Brain microvascular endothelial cell (primary cell): ENCODE results near the gene CDC14A.
"Not testable (repeated sequence)": the region's sequence is repeated elsewhere in the genome, so short reads cannot be mapped to it uniquely, and the experiment has no call there.

Experiments
- DNase-seq: peaks from one replicate; pipeline ENCODE4 v3.0.0-alpha.2; 2020
- H3K27ac ChIP-seq: fragments of 250-450 bp; sonication (Bioruptor Pico); 2 replicates; pipeline ENCODE4 v1.5.1; 2020; ENCODE audit warnings: mild to moderate bottlenecking, moderate library complexity
- H3K27me3 ChIP-seq: fragments of 250-450 bp; sonication (Bioruptor Pico); replicated peaks from 2 replicates; pipeline ENCODE4 v1.5.1; 2020; ENCODE audit warnings: mild to moderate bottlenecking
- H3K36me3 ChIP-seq: fragments of 250-450 bp; sonication (Bioruptor Pico); replicated peaks from 2 replicates; pipeline ENCODE4 v1.5.1; 2020; ENCODE audit warnings: mild to moderate bottlenecking
- H3K4me3 ChIP-seq: 2 replicates; pipeline ENCODE4 v1.5.1; 2011; ENCODE audit warnings: low read depth, mild to moderate bottlenecking, control low read depth, low read length, moderate library complexity
- in situ Hi-C: cut with HindIII; loops from 2 replicates; pipeline ENCODE4 v1.10.0; 2017; ENCODE audit warnings: low sequenced_read_pairs, low pct_ligation_motif_present
- TF ChIP-seq, protein P1 (sequence below): IDR thresholded peaks from 2 replicates; pipeline ENCODE4 v1.5.1; 2011; ENCODE audit warnings: low read depth, mild to moderate bottlenecking, moderate library complexity, low read length, control low read depth, inconsistent platforms; ENCODE audit errors: missing control alignments

Gene CDC14A

DNA sequence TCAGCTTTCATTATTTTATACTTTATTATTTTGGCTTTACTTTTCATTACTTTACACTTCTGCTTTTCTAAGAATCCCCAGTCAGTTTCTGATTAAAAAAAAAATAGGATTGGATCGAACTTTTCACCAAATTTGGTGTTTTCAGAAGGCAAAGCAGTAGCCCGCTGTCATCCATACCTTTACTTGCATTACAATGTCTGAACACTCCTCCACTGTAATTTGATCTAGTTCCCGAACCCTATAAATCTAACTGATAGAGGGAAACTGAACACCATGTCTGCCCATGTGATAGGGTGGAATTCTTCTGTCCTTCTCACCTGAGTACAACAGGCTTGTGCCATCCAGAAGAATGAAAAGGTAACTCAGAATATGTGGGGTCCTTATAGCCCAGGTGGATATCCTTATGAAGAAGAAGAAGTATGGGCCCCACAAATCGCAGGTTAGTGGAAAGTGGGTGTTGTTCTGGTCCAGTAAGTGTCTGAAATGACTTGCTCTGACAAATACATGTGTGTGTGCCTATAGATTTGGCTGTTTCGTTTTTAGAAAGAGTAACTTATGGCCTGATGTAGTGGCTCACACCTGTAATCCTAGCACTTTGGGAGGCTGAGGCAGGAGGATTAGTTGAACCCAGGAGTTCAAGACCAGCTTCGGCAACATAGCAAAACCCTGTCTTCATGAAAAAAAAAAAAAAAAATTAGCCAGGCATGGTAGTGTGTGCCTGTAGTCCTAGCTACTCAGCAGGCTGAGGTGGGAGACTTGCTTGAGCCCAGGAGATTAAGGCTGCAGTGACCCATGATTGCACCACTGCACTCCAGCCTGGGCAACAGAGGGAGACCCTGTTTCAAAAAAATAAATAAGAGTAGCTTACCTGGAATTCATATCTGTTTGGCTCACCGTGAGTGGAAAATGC, 26.6 kb upstream of the CDC14A start:
- in situ Hi-C loops = no loop called here
- Histone ChIP-seq H3K36me3 (no peaks in the 10 kb centered on the region), H3K4me3 (no peak overlapping the region), H3K27me3 (no peaks in the 10 kb centered on the region), H3K27ac (no peak overlapping the region)
- TF ChIP-seq, protein P1, sequence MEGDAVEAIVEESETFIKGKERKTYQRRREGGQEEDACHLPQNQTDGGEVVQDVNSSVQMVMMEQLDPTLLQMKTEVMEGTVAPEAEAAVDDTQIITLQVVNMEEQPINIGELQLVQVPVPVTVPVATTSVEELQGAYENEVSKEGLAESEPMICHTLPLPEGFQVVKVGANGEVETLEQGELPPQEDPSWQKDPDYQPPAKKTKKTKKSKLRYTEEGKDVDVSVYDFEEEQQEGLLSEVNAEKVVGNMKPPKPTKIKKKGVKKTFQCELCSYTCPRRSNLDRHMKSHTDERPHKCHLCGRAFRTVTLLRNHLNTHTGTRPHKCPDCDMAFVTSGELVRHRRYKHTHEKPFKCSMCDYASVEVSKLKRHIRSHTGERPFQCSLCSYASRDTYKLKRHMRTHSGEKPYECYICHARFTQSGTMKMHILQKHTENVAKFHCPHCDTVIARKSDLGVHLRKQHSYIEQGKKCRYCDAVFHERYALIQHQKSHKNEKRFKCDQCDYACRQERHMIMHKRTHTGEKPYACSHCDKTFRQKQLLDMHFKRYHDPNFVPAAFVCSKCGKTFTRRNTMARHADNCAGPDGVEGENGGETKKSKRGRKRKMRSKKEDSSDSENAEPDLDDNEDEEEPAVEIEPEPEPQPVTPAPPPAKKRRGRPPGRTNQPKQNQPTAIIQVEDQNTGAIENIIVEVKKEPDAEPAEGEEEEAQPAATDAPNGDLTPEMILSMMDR = no peak
- no peak for DNase-seq

DNA sequence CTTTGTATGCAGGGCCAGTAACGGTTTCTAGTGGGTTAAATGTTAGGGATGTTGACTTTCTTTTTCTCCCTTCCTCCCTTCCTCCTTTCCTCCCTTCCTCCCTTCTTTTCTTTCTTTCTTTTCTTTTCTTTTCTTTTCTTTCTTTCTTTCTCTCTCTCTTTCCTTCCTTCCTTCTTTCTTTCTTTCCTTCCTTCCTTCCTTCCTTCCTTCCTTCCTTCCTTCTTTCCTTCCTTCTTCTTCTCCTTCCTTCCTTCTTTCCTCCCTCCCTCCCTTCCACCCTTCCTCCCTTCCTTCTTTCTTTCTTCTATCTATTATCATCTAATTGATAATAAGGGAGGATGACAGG, 26.0 kb upstream of the CDC14A start:
- H3K36me3 ChIP-seq, H3K4me3 ChIP-seq, H3K27ac ChIP-seq, H3K27me3 ChIP-seq, in situ Hi-C loops, DNase-seq: not testable (repeated sequence)

DNA sequence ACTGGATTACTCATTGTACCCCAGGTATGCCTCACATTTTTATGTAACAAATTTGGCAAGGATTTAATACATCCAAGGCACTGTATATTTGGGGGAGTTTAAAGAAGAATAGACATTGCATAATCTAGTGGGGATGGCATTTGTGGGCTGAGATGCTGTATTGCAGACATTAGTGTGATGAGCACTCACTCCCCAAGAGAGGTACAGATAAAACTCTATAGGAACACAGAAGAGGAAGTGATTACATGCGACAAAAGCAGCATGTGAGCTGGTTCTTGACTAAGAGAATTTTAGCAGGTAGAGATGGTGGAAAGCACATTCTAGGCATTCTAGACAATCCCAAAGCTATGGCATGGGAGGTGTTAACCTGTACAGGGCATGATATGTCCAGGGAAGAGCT, 24.2 kb upstream of the CDC14A start:
- DNase-seq = no peak
- in situ Hi-C loops = no loop called here
- TF ChIP-seq, protein P1 = no peak
- Histone ChIP-seq H3K36me3 (no peaks in the 10 kb centered on the region), H3K27ac (no peak overlapping the region), H3K27me3 (no peaks in the 10 kb centered on the region), H3K4me3 (no peak overlapping the region)

DNA sequence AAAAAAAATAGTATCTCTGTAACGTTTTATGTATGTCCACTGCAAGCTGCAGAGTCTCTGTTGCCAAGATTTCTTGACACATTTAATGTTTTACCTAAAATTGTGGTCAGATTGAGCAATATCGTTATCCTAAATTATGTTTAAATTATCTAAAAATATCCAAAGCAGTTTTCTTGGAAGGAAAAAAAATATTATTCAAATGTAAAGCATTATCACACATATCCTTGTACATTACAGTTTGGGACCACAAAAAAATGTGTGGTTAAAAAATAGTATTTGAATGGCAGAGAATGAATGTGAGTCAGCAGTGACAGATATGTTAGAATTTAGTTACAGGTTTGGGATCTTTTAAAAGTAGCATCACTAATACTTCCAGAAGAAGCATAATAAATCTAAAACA, 21.2 kb upstream of the CDC14A start:
- DNase-seq, H3K27me3 ChIP-seq, in situ Hi-C loops, H3K27ac ChIP-seq, H3K4me3 ChIP-seq, H3K36me3 ChIP-seq: not testable (repeated sequence)

DNA sequence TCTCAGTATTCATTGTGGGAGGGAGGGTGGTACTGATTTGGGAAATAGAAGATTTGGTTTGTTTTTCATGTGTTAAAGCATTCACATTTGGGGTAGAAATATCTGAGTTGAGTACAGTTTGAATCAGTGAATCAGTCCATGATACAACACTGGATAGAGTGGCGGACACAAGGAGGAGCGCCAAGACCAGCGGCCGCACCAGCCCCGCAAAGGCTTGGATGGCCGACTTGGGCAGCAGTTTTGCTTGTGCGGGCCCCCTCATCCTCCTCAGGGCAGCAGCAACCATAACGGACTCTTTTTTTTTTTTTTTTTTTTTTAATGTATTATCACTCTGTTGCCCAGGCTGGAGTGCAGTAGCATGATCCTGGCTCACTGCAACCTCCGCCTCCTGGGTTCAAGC, 20.0 kb upstream of the CDC14A start:
- no peak for DNase-seq
- TF ChIP-seq, protein P1 = no peak
- in situ Hi-C loops = no loop called here

DNA sequence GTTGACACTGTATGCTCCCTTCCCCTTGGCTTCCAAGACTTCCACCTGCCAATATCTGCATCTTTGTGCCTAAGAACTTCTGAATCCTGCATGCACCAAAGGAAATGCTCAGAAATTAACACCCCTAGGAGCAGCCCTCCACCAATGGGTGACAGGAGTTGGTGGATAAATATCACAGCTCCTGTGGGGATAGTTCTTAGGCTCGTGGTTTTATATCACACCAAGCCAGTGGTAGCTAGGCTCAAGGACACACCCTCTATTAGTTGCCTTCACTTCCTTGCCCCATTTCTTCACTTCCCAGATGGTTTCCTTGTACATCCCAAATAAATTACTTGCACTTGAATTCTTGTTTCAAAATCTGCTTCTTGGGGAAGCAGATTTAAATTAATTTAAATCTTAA, 16.9 kb upstream of the CDC14A start:
- Histone ChIP-seq H3K27ac (no peak overlapping the region), H3K27me3 (no peaks in the 10 kb centered on the region), H3K4me3 (no peak overlapping the region), H3K36me3 (no peaks in the 10 kb centered on the region)
- no peak for DNase-seq
- in situ Hi-C loops = no loop called here
- TF ChIP-seq, protein P1 = no peak

More for the DNA sequence above, 20.0 kb upstream of the CDC14A start:
- no peaks in the 10 kb centered on the region for H3K36me3 ChIP-seq
- no peak overlapping the region for H3K4me3 ChIP-seq
- no peaks in the 10 kb centered on the region for H3K27me3 ChIP-seq
- no peak overlapping the region for H3K27ac ChIP-seq

DNA sequence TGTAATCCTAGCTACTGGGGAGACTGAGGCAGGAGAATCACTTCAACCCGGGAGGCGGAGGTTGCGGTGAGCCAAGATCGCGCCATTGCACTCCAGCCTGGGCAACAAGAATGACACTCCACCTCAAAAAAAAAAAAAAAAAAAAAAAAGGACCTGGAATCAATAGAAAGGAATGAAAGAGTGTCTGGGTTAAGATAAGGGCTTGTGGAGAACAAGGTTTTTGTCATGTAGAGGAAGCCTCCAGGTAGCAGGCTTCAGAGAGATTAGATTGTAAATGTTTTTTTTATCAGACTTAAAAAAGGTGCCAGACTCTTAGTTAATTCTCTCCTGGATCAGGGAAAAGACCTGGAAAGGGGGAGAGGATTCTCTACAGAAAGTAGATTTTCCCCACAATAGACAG, 14.4 kb upstream of the CDC14A start:
- H3K27ac ChIP-seq, in situ Hi-C loops, H3K27me3 ChIP-seq, H3K36me3 ChIP-seq, DNase-seq, H3K4me3 ChIP-seq: not testable (repeated sequence)

DNA sequence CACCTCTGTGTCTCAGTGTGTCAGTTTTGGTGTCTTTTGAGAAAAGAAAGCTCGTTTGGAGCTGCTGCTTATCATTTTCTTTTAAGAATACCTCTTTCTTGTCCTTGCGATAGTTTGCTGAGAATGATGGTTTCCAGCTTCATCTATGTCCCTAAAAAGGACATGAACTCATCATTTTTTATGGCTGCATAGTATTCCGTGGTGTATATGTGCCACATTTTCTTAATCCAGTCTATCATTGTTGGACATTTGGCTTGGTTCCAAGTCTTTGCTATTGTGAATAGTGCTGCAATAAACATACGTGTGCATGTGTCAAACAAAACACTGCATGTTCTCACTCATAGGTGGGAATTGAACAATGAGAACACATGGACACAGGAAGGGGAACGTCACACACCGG, 12.6 kb upstream of the CDC14A start:
- H3K4me3 ChIP-seq, H3K27me3 ChIP-seq, H3K27ac ChIP-seq, H3K36me3 ChIP-seq, DNase-seq, in situ Hi-C loops: not testable (repeated sequence)
